Neutrophil (primary cell): ENCODE data around the gene TGM2.
"Not testable (repeated sequence)": the region's sequence is repeated elsewhere in the genome, so short reads cannot be mapped to it uniquely, and the experiment has no call there.

Experiments used
- H3K27ac ChIP-seq: fragments of 200-600 bp; sonication (generic); 2 replicates; pipeline ENCODE4 v1.5.1; 2016; ENCODE audit warnings: mild to moderate bottlenecking, moderate library complexity
- H3K27me3 ChIP-seq: fragments of 200-600 bp; sonication (generic); 2 replicates; pipeline ENCODE4 v1.6.0; 2016; ENCODE audit warnings: mild to moderate bottlenecking
- H3K36me3 ChIP-seq: fragments of 200-600 bp; sonication (generic); 2 replicates; pipeline ENCODE4 v1.5.1; 2017
- H3K4me1 ChIP-seq, 2 experiments: fragments of 200-600 bp in 1 of 2; sonication (generic) in 1 of 2; 1 replicate in 1 of 2; 2 replicates in 1 of 2; pipeline versions ENCODE4 v1.5.1 to v1.6.1; 2013 to 2016; ENCODE audit warnings: low read depth in 1 of 2, low read length in 1 of 2, mild to moderate bottlenecking in 1 of 2, moderate library complexity in 1 of 2; ENCODE audit not compliant: control insufficient read depth in 1 of 2, insufficient read depth in 1 of 2
- H3K4me3 ChIP-seq, 2 experiments: fragments of 200-600 bp in 1 of 2; sonication (generic) in 1 of 2; 1 replicate in 1 of 2; 2 replicates in 1 of 2; pipeline ENCODE4 v1.5.1; 2013 to 2016; ENCODE audit warnings: low read depth in 1 of 2, low read length in 1 of 2, mild to moderate bottlenecking in 1 of 2, moderate library complexity in 1 of 2
- H3K9me3 ChIP-seq: fragments of 200-600 bp; sonication (generic); 2 replicates; pipeline ENCODE4 v1.5.1; 2016
- CTCF ChIP-seq: fragments of 200-600 bp; sonication (generic); IDR thresholded peaks from 2 replicates; pipeline ENCODE4 v1.5.1; 2016; ENCODE audit warnings: antibody characterized with exemption

TGM2 gene

GRCh38 chr20:38108438-38108985, 56.6 kb downstream of the TGM2 start:
- no peak overlapping the region for H3K4me3 ChIP-seq
- no peak for TF ChIP-seq CTCF
- H3K4me1 ChIP-seq = no peaks in the 10 kb centered on the region
- no peaks in the 10 kb centered on the region for H3K27me3 ChIP-seq
- no peaks in the 10 kb centered on the region for H3K9me3 ChIP-seq
- no peaks in the 10 kb centered on the region for H3K36me3 ChIP-seq
- H3K27ac ChIP-seq = no peak overlapping the region

- not testable (repeated sequence) for H3K4me1 ChIP-seq, H3K4me3 ChIP-seq, H3K36me3 ChIP-seq, H3K27ac ChIP-seq, H3K27me3 ChIP-seq, H3K9me3 ChIP-seq
Measured at GRCh38 chr20:38107916-38108315, 57.2 kb downstream of the TGM2 start.

- not testable (repeated sequence) for H3K27ac ChIP-seq, H3K27me3 ChIP-seq, H3K4me3 ChIP-seq, H3K9me3 ChIP-seq, H3K4me1 ChIP-seq, H3K36me3 ChIP-seq
Measured at GRCh38 chr20:38107386-38107785, 57.7 kb downstream of the TGM2 start.

GRCh38 chr20:38106461-38106860, 58.6 kb downstream of the TGM2 start:
- H3K27ac ChIP-seq = no peak overlapping the region
- no peaks in the 10 kb centered on the region for H3K36me3 ChIP-seq
- H3K4me3 ChIP-seq = no peak overlapping the region
- H3K27me3 ChIP-seq = no peaks in the 10 kb centered on the region
- no peak for TF ChIP-seq CTCF
- H3K9me3 ChIP-seq = no peaks in the 10 kb centered on the region
- no peaks in the 10 kb centered on the region for H3K4me1 ChIP-seq

GRCh38 chr20:38104285-38104684, 60.8 kb downstream of the TGM2 start:
- no peaks in the 10 kb centered on the region for H3K4me1 ChIP-seq
- TF ChIP-seq CTCF = no peak
- no peaks in the 10 kb centered on the region for H3K27me3 ChIP-seq
- H3K27ac ChIP-seq = no peak overlapping the region
- no peak overlapping the region for H3K4me3 ChIP-seq
- H3K36me3 ChIP-seq = no peaks in the 10 kb centered on the region
- H3K9me3 ChIP-seq = no peaks in the 10 kb centered on the region

GRCh38 chr20:38102206-38102605, 62.9 kb downstream of the TGM2 start:
- H3K27ac ChIP-seq, H3K36me3 ChIP-seq, H3K4me1 ChIP-seq, H3K27me3 ChIP-seq, H3K9me3 ChIP-seq, H3K4me3 ChIP-seq: not testable (repeated sequence)

- Histone ChIP-seq H3K9me3 (no peaks in the 10 kb centered on the region), H3K4me1 (peaks cover 21 to 22% of the 10 kb centered on the region in 2 experiments), H3K27me3 (no peaks in the 10 kb centered on the region), H3K27ac (no peak overlapping the region), H3K36me3 (no peaks in the 10 kb centered on the region), H3K4me3 (no peak overlapping the region)
- TF ChIP-seq CTCF = no peak
Measured at GRCh38 chr20:38098952-38099351, 66.1 kb downstream of the TGM2 start.
